Neuronal stem cell (in vitro differentiated cells): ENCODE results near the gene OSBPL3.

Source experiments
- DNase-seq: peaks from one replicate; pipeline ENCODE4 v3.0.0-alpha.2; 2013; ENCODE audit warnings: low spot score
- H2AFZ ChIP-seq: one replicate; pipeline ENCODE4 v1.6.1; 2013; ENCODE audit warnings: mild to moderate bottlenecking, low read length, inconsistent platforms
- H2AK5ac ChIP-seq: 2 replicates; pipeline ENCODE4 v1.6.1; 2013; ENCODE audit warnings: low read depth, mild to moderate bottlenecking, inconsistent platforms, low read length, moderate library complexity, mixed read lengths
- H2BK120ac ChIP-seq: 2 replicates; pipeline ENCODE4 v1.6.1; 2013; ENCODE audit warnings: low read depth, mild to moderate bottlenecking, inconsistent platforms, low read length, moderate library complexity, mixed read lengths
- H2BK12ac ChIP-seq: one replicate; pipeline ENCODE4 v1.6.1; 2013; ENCODE audit warnings: low read length, inconsistent platforms
- H2BK15ac ChIP-seq: 2 replicates; pipeline ENCODE4 v1.6.1; 2013; ENCODE audit warnings: mild to moderate bottlenecking, low read length, inconsistent platforms, mixed read lengths
- H2BK5ac ChIP-seq: one replicate; pipeline ENCODE4 v1.6.1; 2013; ENCODE audit warnings: inconsistent platforms, mild to moderate bottlenecking, low read length, moderate library complexity
- H3K14ac ChIP-seq: one replicate; pipeline ENCODE4 v1.6.1; 2013; ENCODE audit warnings: low read length, inconsistent platforms
- H3K18ac ChIP-seq: 2 replicates; pipeline ENCODE4 v1.6.1; 2013; ENCODE audit warnings: low read length, inconsistent platforms
- H3K23ac ChIP-seq: 2 replicates; pipeline ENCODE4 v1.6.1; 2013; ENCODE audit warnings: low read depth, mild to moderate bottlenecking, mixed read lengths, low read length, inconsistent platforms; ENCODE audit not compliant: poor library complexity
- H3K27ac ChIP-seq: replicated peaks from 3 replicates; pipeline ENCODE4 v1.5.1; 2013; ENCODE audit warnings: low read length, inconsistent platforms
- H3K27me3 ChIP-seq, 3 experiments: 2 replicates each; pipeline ENCODE4 v1.6.1; 2013; ENCODE audit warnings: low read length in 3 of 3, mild to moderate bottlenecking in 2 of 3, inconsistent platforms in 1 of 3, low read depth in 1 of 3, mixed read lengths in 1 of 3, moderate library complexity in 1 of 3; ENCODE audit not compliant: control insufficient read depth in 3 of 3, insufficient read depth in 3 of 3
- H3K36me3 ChIP-seq, 2 donors: replicated peaks in 1 of 2; 2 replicates each; pipeline ENCODE4 v1.6.1; 2013; ENCODE audit warnings: low read length in 2 of 2; ENCODE audit not compliant: control insufficient read depth in 2 of 2, insufficient read depth in 2 of 2
- H3K4ac ChIP-seq: 2 replicates; pipeline ENCODE4 v1.6.1; 2013; ENCODE audit warnings: inconsistent platforms, mild to moderate bottlenecking, low read length, moderate library complexity
- H3K4me1 ChIP-seq, 2 donors: 1 replicate in 1 of 2; 2 replicates in 1 of 2; pipeline ENCODE4 v1.6.1; 2013; ENCODE audit warnings: low read length in 2 of 2, low read depth in 1 of 2; ENCODE audit not compliant: control insufficient read depth in 2 of 2, insufficient read depth in 1 of 2
- H3K4me2 ChIP-seq: one replicate; pipeline ENCODE4 v1.6.1; 2013; ENCODE audit warnings: mild to moderate bottlenecking, low read length, inconsistent platforms; ENCODE audit not compliant: insufficient read depth, poor library complexity, severe bottlenecking
- H3K4me3 ChIP-seq, 2 donors: 2 replicates each; pipeline ENCODE4 v1.5.1; 2013; ENCODE audit warnings: low read length in 2 of 2, mild to moderate bottlenecking in 2 of 2, inconsistent platforms in 1 of 2, moderate library complexity in 1 of 2
- H3K79me1 ChIP-seq: one replicate; pipeline ENCODE4 v1.6.1; 2013; ENCODE audit warnings: low read depth, mild to moderate bottlenecking, inconsistent platforms, low read length, moderate library complexity
- H3K9ac ChIP-seq: one replicate; pipeline ENCODE4 v1.6.1; 2013; ENCODE audit warnings: mild to moderate bottlenecking, low read depth, low read length, inconsistent platforms; ENCODE audit not compliant: poor library complexity
- H3K9me3 ChIP-seq, 2 donors: replicated peaks in 1 of 2; 2 replicates each; pipeline versions ENCODE3 to v1.6.1; 2013; ENCODE audit warnings: low read length in 2 of 2, mild to moderate bottlenecking in 2 of 2, inconsistent platforms in 1 of 2, low read depth in 1 of 2, mixed read lengths in 1 of 2, moderate library complexity in 1 of 2; ENCODE audit not compliant: control insufficient read depth in 2 of 2, insufficient read depth in 1 of 2
- H4K8ac ChIP-seq: one replicate; pipeline ENCODE4 v1.6.1; 2013; ENCODE audit warnings: low read depth, mild to moderate bottlenecking, inconsistent platforms, low read length, moderate library complexity
- H4K91ac ChIP-seq: one replicate; pipeline ENCODE4 v1.6.1; 2013; ENCODE audit warnings: low read length, low read depth, mild to moderate bottlenecking, inconsistent platforms; ENCODE audit not compliant: poor library complexity
- WGBS, 2 donors: extraction: QIAGEN DNeasy Blood & Tissue Kit; methylation state at CpG; one replicate each; pipeline ENCODE4 v1.1.7; 2013; ENCODE audit warnings: missing lambda C conversion rate in 2 of 2, mixed read lengths in 1 of 2; ENCODE audit not compliant: insufficient read length in 2 of 2, insufficient replicate concordance in 1 of 2; ENCODE audit errors: extremely low coverage in 2 of 2; 5-methylcytosine and 5-hydroxymethylcytosine counted together

Gene OSBPL3

GRCh38 chr7:24835643-24836042 lies 144.3 kb downstream of the OSBPL3 start:
- DNase-seq, result no peak
- Histone ChIP-seq H3K18ac (no peak overlapping the region), H2BK12ac (no peak overlapping the region), H2AK5ac (no peak overlapping the region), H3K4ac (no peak overlapping the region), H2BK120ac (no peak overlapping the region), H4K8ac (no peak overlapping the region), H3K14ac (no peak overlapping the region), H3K27ac (no peak overlapping the region), H4K91ac (no peak overlapping the region), H3K27me3 (no peaks in the 10 kb centered on the region), H2BK15ac (no peak overlapping the region), H3K79me1 (no peaks in the 10 kb centered on the region), H3K4me1 (peaks cover 0 to 2% of the 10 kb centered on the region in 2 donors), H3K9me3 (no peaks in the 10 kb centered on the region), H2BK5ac (no peak overlapping the region), H3K36me3 (peaks cover 0 to 90% of the 10 kb centered on the region in 2 donors), H3K4me2 (no peak overlapping the region), H3K9ac (no peak overlapping the region), H3K23ac (no peak overlapping the region), H2AFZ (no peak overlapping the region), H3K4me3 (no peak overlapping the region)
- no CpG with 5 or more reads among the region's 3 CpGs for WGBS, 2 donors

GRCh38 chr7:24834128-24834798 lies 145.7 kb downstream of the OSBPL3 start:
- DNase-seq, result no peak
- WGBS, 2 donors, result no CpG with 5 or more reads among the region's 25 CpGs

GRCh38 chr7:24833549-24833948 lies 146.4 kb downstream of the OSBPL3 start:
- no peak overlapping the region for H2BK5ac ChIP-seq
- H3K9me3 ChIP-seq, result no peaks in the 10 kb centered on the region
- H2BK120ac ChIP-seq, result no peak overlapping the region
- no peak overlapping the region for H3K4me3 ChIP-seq
- H3K4me2 ChIP-seq, result no peak overlapping the region
- no peak overlapping the region for H2BK15ac ChIP-seq
- peaks cover 0 to 90% of the 10 kb centered on the region in 2 donors for H3K36me3 ChIP-seq
- H3K18ac ChIP-seq, result no peak overlapping the region
- H3K9ac ChIP-seq, result no peak overlapping the region
- H2AFZ ChIP-seq, result no peak overlapping the region
- peaks cover 2 to 8% of the 10 kb centered on the region in 2 donors for H3K4me1 ChIP-seq
- H2AK5ac ChIP-seq, result no peak overlapping the region
- no peak overlapping the region for H3K23ac ChIP-seq
- no peak overlapping the region for H2BK12ac ChIP-seq
- H3K79me1 ChIP-seq, result no peaks in the 10 kb centered on the region
- no peak overlapping the region for H4K8ac ChIP-seq
- H4K91ac ChIP-seq, result no peak overlapping the region
- H3K27me3 ChIP-seq, result no peaks in the 10 kb centered on the region
- no peak overlapping the region for H3K4ac ChIP-seq
- no peak overlapping the region for H3K27ac ChIP-seq
- WGBS, 2 donors, result no CpG with 5 or more reads among the region's 5 CpGs
- H3K14ac ChIP-seq, result no peak overlapping the region
- DNase-seq, result no peak

More at GRCh38 chr7:24834128-24834798, 145.7 kb downstream of the OSBPL3 start:
- Histone ChIP-seq H4K8ac (no peak overlapping the region), H3K4me2 (no peak overlapping the region), H3K79me1 (no peaks in the 10 kb centered on the region), H3K27ac (no peak overlapping the region), H3K4me3 (peak overlapping the region in 1 of 2 donors; percentile 1), H3K36me3 (peaks cover 0 to 90% of the 10 kb centered on the region in 2 donors), H2BK15ac (no peak overlapping the region), H3K27me3 (no peaks in the 10 kb centered on the region), H2AK5ac (peak overlapping the region; percentile 42), H2BK5ac (no peak overlapping the region), H2AFZ (no peak overlapping the region), H3K23ac (no peak overlapping the region), H3K18ac (peak overlapping the region; percentile 48), H3K9ac (no peak overlapping the region), H2BK12ac (no peak overlapping the region), H3K4me1 (peaks cover 2% of the 10 kb centered on the region in 2 donors), H3K4ac (no peak overlapping the region), H4K91ac (no peak overlapping the region), H3K14ac (peak overlapping the region; percentile 92), H3K9me3 (no peaks in the 10 kb centered on the region), H2BK120ac (no peak overlapping the region)

- Histone ChIP-seq H3K4ac (no peak overlapping the region), H2AFZ (no peak overlapping the region), H2BK5ac (no peak overlapping the region), H4K8ac (no peak overlapping the region), H3K4me3 (no peak overlapping the region), H3K4me2 (no peak overlapping the region), H3K9me3 (no peaks in the 10 kb centered on the region), H3K23ac (no peak overlapping the region), H2AK5ac (no peak overlapping the region), H3K4me1 (peaks cover 1 to 8% of the 10 kb centered on the region in 2 donors), H2BK15ac (no peak overlapping the region), H3K18ac (no peak overlapping the region), H3K9ac (no peak overlapping the region), H3K79me1 (no peaks in the 10 kb centered on the region), H2BK120ac (no peak overlapping the region), H3K27me3 (no peaks in the 10 kb centered on the region), H3K14ac (no peak overlapping the region), H2BK12ac (no peak overlapping the region), H3K27ac (no peak overlapping the region), H4K91ac (no peak overlapping the region), H3K36me3 (peaks cover 0 to 92% of the 10 kb centered on the region in 2 donors)
- WGBS, 2 donors, result no CpG with 5 or more reads among the region's 4 CpGs
- no peak for DNase-seq
These were observed 148.7 kb downstream of the OSBPL3 start for GRCh38 chr7:24831240-24831639.
